ENCODE measurements around the gene RAD9A.

The RAD9A gene

DNA sequence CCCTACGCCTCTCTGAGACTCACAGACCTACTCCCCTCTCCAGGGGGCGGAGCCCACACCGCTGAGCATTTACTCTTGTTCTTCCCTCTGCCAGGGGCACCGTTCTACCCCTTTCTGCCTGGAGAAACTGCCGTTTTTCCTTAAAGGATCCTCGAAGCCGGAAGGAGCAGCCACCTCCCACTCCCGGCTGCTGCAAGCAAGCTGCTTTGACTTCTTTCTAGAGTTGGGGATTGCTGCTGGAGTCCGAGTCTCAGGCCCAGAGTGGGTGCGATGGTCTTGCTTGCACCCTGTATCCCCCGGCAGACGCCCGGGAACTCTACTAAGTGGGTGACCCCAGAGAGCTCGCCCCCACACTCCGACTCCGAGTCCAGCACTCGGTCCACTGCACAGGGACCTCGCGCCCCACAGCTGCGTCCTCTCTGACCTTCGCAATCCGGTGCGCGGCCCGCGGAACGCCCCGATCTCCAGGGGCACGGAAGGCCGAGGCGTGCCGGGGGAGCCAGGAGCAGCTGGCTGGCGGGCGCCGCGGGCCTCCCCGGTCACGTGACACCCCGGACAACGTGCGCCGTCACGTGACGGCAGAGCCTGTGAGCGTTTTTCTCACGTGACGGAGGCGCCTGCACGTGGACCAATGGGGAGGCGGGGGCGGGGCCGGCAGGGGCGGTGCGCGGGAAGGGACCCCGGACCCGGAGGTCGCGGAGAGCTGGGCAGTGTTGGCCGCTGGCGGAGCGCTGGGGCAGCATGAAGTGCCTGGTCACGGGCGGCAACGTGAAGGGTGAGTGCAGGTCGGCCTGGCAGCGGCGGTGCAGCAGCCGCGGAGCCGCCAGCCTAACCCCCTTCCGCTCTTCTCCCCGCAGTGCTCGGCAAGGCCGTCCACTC, at the start of gene RAD9A:
Gene RAD9A, plus strand, starts transcription at position 683 of the 879 bp plus-strand sequence. Its CDS starts 59 bp downstream, at position 742.
- DNase-seq = peak; percentile 92

DNA sequence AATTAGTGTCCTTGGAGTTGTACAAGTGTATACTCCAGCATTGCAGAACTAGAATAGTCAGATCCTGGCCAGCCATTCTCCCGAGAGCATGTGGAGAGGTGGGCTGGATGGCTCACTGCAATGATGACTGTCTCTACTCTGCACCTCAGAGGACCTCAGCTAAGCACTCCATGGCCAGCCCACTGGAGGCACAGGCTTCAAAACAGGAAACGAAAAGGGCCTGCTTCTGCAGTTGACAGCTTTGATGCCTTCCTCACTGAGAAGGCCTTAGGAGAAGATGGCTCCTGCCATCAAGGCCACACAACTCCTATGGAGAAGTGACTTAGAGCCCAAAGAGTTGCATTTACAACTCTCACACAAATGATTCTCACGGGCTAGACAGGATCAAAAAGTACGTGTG, 47.5 kb upstream of the RAD9A start:
- no peak for DNase-seq

DNA sequence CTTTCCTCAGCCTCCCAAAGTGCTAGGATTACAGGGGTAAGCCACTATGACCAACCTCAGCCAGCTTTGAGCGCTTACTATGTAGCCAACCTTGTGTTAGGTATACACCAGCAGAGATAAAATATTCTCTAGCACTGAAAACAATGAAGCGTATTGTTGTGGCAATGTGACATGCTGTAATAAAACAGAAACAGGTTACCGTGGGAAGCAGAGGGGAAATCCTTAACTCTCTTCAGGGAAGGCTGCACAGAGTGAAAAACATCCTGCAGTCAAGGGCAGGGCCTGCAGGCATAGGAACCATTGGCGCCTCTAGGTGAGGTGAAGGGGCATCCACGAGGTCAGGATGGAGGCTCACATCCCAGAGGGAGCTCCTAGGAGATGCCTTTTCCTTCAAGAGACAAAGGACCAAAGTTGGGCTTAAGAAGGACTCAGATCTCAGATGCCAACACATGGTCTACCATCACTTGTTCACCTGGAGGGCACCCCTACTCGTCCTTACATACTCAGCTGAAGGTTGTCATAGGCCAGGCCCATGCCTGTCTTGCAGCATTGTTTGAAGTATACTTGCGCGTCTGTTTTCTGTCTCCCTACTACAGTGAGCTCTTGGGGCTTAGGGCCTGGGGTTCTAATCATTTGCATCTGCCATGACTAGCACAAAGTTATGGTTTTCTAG, 46.4 kb upstream of the RAD9A start:
- no peak for DNase-seq

DNA sequence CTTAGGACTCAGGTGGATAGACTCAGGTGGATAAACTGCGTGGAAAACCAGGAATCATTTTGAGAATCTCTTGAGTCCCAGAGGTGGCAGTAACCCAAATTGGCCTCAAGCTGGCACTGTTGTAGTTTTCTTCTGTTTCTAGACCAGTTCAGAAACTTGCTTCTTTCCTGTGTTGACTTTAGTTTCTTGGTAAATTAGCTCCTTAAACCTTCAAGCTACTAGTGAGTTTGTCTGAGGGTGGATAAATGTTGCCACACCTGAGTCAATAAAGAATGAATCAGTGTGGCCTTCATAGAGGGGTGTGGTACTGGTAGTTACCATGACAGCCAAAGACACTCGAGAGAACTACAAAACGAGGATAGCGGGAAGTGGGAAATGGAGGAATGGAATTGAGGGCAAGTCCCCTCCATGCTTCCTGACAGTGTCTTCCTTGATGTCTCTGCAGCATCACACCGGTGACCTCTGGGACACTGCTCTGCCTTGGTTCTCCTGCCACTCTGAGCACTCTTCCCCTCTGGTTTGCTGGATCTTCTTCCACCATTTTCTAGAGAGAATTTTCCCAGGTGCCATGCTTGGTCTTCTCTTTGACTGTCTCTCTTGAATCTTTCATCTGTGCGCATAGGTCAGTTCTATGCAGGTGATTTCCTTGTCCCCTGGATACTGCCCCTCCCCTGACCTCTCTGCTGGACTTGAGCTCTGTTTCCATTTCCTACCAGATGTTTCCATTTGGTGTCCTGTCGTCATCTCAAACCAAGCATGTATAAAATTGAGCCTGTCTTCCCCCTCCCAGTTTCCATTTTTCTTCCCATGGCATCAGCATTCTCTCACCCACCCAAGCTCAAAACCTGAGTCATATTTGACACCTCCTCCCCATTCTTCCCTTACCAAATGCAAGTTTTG, 45.6 kb upstream of the RAD9A start:
- DNase-seq = no peak

DNA sequence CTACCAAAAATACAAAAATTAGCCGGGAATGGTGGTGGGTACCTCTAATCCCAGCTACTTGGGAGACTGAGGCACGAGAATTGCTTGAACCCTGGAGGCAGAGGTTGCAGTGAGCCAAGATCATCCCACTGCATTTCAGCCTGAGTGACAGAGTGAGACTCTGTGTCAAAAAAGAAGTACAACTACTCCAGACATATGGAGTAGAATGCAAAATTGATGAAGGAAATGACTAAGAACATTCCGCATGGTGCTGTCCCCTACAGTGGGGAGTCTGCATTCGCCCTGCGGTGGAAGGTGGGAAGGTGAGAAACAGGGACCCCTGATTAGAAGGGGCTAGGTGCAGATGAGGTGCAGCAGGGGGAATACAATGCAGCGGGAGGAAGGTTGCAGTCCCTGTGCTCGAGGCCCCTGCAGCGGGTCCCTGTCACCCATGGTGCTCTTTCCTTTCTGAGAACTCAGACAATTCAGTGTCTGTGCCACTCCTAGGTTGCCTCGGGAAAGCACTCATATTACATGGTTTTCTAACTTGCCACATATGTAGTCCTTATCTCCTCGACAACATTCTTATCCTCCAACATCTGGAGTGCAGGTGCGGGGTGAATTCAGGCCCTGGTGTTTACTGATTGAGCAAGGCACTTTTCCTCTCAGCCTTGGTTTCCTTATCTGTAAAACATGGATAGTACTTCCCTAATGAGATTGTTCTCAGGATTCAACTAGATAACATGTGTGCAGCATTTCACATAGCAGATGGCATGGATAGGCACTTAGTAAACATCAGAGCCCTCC, 43.6 kb upstream of the RAD9A start:
- DNase-seq = no peak

DNA sequence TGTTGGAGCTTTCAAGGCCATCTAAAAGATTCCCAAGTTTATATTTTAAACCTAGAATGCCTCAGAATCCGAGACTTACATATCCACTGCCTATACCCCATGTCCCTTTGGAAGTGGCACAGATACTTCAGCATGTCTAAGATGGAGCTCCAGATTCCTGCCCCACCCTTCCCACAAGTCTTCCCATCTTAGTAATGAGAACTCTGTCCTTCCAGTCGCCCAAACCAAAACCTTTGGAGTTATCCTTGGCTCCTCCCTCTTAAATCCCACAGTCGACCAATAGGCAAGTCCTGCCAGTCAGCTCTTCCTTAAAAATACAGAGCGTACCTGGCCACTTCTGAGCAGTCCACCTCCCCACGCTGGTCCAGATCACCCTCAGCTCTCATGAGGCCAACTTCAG, 42.8 kb upstream of the RAD9A start:
- DNase-seq = no peak

DNA sequence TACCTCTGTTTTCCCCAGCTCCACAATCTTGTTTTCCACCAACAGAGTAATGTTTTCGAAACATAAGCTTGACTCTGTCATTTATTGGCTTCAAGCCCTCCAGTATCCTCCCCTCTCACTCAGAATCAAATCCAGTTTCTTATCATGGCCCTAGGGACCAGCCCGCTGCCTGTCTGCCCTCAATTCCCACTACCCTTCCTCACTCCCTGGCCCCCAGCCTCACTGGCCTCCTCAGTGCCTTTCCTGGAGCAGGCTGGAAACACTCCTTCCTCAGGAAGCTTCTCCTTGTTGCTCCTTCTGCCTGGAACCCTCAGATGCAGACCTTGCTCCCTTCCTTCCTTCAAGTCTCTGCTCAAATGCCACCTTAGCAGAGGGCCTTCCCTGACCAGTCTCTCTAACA, 42.3 kb upstream of the RAD9A start:
- no peak for DNase-seq

DNA sequence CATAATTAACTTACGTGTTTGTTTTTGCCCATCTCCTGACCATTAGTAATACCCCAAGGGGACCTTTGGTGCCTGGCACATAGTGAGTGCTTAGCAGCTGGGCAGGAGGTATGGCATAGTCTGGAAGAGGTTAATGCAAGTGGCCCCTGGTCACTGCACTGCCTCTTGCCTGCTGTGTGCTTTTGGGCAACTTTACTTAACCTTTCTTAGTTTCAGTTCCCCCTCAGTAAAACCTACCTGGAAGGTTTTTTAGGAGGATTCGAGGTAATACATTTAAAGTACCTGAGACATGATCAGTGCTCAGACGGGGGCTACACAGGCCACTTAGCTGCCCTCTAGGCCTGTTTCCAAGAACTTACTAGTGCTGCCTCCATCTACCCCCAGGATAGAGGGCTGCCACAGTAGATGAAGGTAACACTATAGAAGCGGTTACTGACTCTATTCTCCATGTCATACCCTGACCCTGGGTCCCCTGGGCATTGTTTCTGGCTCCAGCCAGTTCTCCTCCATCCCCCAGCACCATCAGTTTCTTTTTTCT, 41.8 kb upstream of the RAD9A start:
- no peak for DNase-seq

DNA sequence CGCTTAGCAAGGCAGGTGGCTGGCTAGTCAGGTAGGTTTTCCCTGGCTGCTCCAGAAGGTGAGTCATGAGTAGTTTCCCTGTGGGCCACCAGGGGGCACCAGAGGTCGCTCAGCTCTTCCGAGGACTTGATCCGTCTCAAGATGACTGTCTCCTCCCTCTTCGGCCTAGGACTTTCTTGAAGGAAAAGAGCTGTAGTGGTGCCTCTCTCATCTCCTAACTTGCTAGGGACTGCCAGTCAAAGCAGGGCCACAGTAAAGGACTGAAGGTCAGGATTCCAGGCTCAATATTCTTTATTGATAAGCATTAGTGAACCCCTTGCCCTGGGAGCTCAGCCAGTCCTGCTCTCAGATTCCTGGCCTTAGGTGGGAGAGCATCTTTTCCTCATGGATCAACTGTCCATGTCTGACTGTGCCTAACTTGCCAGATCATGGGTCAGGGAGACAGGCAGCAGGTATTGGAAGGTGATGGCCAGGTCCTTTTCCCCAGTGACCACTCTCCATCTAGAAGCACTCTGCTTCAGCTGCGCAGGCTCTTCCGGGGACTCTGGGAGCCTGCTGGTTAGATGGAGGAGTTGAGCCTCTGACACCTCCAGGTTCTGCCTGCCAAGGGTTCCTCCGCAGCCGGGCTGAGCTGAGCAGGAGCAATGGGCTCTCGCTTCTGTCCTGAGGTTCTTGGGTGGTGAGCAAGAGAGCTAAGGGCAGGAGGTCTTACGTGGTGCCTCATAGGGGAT, 40.3 kb upstream of the RAD9A start:
- DNase-seq = peak; percentile 69

DNA sequence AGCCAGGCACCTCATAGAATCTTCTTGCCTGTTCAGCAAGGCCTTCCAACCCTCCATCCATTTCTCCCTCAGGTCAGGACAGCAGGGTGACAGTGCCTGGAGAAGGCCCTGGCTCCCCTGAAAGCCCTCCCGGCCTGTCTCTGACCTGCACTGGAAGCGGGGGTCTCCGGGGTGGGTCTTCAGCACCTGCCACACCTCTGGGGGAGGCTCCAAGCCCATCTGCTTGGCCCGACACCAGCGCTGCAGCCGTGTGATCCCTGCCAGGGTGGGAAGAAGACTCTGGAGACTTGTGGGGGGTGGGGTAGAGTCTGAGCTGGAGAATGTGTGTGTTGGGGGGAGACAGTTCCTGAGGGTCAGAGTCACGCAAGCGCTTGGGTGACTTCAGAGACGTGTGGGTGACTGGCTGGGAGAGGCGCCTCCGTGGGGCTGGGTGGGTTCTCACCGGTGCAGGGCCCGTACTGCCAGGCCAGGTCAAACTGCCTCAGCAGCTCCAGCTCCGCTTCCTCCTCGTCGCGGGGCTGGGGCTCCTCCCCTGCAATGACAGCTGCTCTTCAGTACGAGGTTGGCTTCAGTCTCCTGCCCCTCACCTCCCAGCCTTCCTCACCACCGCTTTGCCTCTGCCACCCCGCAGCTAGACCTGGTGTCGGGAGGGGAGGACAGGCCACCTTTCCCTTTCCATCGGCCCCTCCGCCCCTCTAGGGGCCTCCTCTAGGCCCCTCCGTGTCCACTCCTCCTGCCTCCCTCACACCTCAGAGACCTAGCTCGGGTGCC, 39.1 kb upstream of the RAD9A start:
- no peak for DNase-seq

DNA sequence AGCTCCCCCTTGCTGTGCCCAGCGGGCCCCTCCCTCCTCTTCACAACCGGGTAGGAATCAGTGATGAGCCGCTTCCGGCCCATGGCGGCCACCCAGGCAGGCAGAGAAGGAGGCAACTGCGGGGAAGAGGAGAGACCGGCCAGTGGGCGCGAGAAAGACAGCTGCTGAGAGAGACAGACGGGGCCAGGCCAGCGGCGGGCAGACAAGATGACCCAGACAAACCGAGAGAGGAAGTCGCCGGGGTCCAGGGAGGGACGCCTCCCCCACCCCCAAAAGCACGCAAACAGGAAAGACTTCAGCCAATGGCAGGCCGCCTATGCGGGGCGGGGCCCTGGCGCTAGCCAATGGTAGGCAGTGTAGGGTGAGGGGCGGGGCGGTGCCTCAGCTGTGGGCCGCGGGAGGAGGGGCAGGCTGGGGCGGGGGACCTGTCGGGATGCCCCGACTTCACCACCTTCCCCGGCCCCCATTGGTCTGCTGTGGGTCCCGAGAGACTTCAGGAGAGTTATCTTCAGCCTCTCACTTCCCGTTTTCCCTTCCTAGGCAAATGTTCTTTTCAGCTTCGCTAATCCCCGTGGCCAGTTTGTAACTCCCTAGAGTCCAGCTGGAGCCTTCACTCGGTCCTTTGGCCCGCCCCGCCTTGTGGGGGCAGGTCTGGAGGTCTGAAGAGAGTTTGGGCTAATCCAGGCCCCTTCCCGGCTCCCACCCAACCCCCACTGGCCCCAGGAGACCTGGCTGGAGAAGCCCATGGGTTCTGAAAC, 38.3 kb upstream of the RAD9A start, which contains the start of gene POLD4:
Gene POLD4, minus strand, starts transcription at position 230 of the 758 bp plus-strand sequence. Its CDS starts 147 bp downstream, at position 83.
- DNase-seq = peak; percentile 97

DNA sequence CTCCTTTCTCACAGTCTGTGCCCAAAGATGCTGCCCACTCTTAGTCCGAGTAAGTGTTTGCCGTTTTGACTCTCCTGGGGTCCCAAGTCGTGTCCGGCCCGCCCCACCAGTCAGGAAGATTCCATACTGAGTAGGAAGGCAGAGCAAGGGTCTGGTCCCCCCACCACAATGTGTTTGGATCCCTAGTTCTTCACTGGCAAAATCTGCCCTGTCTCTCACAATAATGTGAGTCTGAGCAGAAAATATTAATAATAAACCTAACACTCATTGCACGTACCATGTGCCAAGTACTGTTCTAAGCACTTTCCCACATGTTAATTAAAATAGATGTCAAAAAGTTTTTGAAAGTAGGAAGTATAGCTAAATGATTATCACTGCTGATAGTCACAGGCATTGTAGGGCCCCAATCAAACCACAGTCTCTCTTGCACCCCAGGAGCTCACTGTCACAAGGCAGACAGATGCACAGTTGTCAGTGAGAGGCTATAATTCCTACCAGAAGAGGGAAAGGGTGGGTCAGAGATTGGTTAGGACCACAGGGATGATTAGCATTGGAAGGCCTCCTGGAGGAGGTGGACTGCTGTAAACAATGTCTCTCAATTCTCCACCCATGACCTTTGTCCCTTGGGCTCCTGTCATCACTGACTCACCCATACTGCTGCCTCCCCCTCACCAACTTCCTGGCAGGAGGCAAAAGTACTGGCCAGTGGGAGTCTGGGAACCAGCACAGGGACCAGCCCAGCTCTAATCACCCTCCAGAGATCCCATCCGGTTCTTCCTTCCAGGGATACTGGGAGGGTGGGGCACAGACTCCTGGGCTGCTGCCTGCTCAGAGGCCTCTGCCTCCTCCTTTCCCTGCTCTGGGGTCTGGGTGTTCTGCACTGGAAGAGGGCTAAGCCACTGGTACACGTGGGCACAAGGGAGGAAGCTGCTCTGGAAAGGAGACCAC, 37.4 kb upstream of the RAD9A start:
- DNase-seq = no peak

DNA sequence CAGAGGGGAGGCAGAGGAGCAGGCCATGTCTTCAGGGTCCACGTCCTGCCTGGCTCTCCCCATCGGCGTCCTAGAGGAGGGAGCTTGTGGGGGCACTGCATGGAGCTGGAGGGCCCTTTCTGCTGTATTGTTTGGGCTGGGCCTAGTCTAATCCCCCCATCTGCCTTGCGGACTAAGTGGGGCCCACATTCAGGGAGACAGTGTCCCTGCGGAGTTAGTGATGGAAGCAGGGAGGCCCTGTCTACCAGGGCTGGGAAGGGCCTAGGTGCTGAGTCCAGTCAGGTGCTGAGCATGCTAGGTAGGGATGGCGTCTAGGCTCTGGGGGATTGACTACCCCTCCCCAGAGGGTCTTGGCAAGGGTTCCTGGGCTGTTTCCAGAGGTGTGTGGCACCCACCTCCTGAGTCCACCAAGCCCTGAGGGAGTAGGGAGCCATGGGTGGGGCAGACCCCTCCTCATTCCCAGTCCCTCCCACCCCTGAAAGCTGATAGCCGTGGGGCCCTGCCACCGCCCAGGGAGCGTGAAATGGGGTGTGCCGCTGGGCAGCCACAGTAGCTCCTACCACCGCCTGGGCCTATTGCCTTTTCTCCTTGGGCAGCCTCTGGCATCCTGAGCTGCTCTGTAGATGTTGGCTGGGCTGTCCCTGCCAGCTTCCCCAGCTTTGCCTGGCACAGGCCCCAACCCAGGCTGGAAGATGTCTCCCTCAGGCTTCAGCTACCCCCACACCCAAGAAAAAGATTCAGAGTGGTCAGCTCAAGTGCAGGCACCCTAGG, 36.6 kb upstream of the RAD9A start:
- no peak for DNase-seq

DNA sequence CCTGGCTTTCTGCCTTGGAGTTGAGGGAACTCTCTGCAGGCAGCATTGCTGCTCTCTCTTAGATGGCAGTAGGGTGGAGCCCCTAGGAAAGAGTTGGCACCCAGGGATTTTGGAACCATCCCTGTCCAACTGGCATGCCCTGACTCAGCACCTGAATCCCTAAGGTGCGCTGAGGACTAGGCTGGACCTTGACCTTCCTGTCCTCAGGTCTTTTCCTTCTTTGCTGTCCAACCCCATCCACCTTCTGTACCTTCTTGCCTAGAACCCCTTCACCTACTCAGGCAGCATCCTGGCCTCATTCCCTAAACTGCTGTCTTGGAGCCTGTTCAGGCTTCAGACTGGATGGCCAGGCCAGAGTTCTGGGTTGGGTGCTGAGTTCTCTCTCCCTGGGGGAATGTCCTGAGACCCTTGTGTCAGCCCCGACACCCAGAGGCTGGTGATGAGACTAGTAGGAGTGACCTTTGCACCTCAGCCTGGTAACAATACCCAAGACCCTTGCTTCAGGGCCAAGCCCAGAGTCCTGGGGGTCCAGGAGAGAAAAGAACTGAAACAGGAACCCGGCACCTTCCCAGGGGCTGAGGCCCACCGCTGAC, 35.9 kb upstream of the RAD9A start:
- DNase-seq = no peak

DNA sequence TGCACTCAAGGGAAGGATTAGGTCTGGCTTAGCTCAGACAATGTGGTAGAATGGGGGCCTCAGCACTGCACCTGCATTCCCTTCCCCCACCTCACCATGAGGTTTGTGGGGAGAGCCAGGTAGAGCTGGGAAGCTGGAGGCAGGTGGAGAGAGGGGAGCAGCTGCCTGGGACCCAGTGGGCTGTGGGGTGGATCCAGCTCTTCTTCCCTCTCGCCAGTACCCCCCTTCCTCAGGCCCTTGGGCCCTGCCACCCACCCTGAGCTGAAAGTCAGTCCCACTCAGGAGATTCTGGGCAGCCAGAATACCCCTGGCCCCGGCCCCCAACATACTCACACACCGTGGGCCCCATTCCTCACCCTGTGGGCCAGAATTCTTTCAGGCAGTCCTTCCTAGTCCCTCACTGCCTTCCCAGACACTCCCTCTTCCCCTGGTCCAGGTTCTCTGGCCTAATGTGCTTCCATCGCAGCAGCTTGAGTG, 35.4 kb upstream of the RAD9A start:
- no peak for DNase-seq

DNA sequence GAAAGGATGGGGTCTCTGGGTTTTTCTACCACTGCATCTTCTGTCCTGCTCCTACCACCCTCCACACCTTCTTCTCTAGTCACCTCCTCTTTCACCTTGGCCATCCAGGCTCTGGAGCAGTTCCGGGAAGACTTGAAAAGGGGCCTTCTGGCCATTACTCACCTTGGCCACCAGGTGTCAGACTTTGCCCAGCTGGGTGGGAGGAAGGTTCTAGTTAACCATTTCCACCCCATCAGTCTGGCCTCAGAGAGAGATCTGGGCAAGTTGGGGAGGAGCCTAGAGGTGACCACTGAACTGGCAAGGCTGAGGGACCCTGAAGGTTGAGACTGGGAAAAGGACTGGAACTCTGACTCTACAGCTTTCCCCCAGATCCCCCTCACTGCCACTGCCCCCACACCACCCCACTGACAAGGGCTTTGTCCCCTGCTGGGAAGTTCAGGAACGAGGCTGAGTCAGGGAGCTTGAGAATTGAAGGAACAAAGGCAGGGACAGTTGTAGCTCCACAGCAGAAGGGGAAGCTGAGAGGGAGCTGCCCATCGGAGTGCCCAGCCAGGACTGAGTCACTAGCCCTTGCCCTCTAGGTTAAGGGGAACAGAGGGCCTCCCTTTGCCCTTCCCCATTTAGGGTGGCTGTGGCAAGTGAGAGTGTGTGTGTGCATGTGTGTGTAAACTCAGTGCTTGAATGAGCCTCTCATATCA, 34.8 kb upstream of the RAD9A start:
- DNase-seq = peak; percentile 68
